Left lung (tissue), 10 donors: ENCODE data around the gene GJC2. TPM values are rescaled to one million over a fixed set of nuclear protein-coding genes. Genes with fewer than 3 reads are reported as not detected.

ENCODE experiments used
- ATAC-seq: fragments of 200-7000 bp; cut with Tn5 transposase; one replicate; pipeline ENCODE4 v1.9.1; 2020; ENCODE audit warnings: moderate library complexity
- DNase-seq, 4 donors: peaks; one replicate each; pipeline ENCODE4 v3.0.0-alpha.2; 2013 to 2020
- H3K27ac ChIP-seq, 2 donors: fragments of 200-600 bp; sonication (generic) in 1 of 2; one replicate each; pipeline versions ENCODE4 v1.5.0 to v1.8.0; 2020 to 2021
- H3K27me3 ChIP-seq, 2 donors: fragments of 200-600 bp; sonication (generic) in 1 of 2; one replicate each; pipeline versions ENCODE4 v1.5.0 to v1.8.0; 2020 to 2021
- H3K36me3 ChIP-seq, 2 donors: fragments of 200-600 bp; sonication (generic) in 1 of 2; one replicate each; pipeline versions ENCODE4 v1.5.0 to v1.8.0; 2020 to 2021
- H3K4me1 ChIP-seq, 2 donors: fragments of 200-600 bp; one replicate each; pipeline ENCODE4 v1.8.0; 2021
- H3K4me3 ChIP-seq, 2 donors: fragments of 200-600 bp; sonication (generic) in 1 of 2; one replicate each; pipeline versions ENCODE4 v1.5.0 to v1.8.0; 2020 to 2021; ENCODE audit warnings: mild to moderate bottlenecking in 1 of 2
- H3K9me3 ChIP-seq, 2 donors: fragments of 200-600 bp; sonication (generic) in 1 of 2; one replicate each; pipeline versions ENCODE4 v1.5.0 to v1.8.0; 2020 to 2021
- CTCF ChIP-seq, 2 donors: fragments of 200-600 bp; sonication (generic) in 1 of 2; IDR thresholded peaks; one replicate each; pipeline versions ENCODE4 v1.5.0 to v1.8.0; 2021; ENCODE audit warnings: antibody characterized with exemption in 2 of 2
- intact Hi-C, 2 donors: fragments of 100-400 bp; cut with DNase I; formaldehyde crosslinking; loops; one replicate each; pipeline versions ENCODE4 v1.11.2 to v1.14.2; 2022
- polyA plus RNA-seq, 6 donors: library from polyadenylated mRNA; unstranded; fragments of 120-200 nt; gene quantifications; one replicate each; pipeline ENCODE4 v1.2.1, GENCODE V29; 2013; ENCODE audit not compliant: insufficient read length in 6 of 6
- total RNA-seq, 2 donors: library from RNA; stranded (reverse); fragmentation: NEBNext Ultra II Directional; extraction: Animal tissue kit (Norgen Biotek cat#: 25700); gene quantifications; one replicate each; pipeline ENCODE4 v1.2.1, GENCODE V29; 2021
- donor health status: DM: no; HTN: yes; CAD: no.
- donor health status: DM: no; HTN: no; CAD: no.

The GJC2 gene
- total and polyA plus RNA-seq, 8 donors, result 2.3 to 4.9 (median 3.1) TPM

- ATAC-seq (peak; percentile 30), DNase-seq (peak in 2 of 4 donors; percentile 35 to 73)
- intact Hi-C loops, result no loop called here
- H3K27me3 ChIP-seq, result peaks cover 3 to 19% of the 10 kb centered on the region in 2 donors
- no peak overlapping the region for H3K27ac ChIP-seq
- peaks cover 0 to 2% of the 10 kb centered on the region in 2 donors for H3K36me3 ChIP-seq
- TF ChIP-seq CTCF (IDR thresholded peaks at IDR 0.05), result no peak
- H3K4me1 ChIP-seq, result peaks cover 0 to 28% of the 10 kb centered on the region in 2 donors
- no peak overlapping the region for H3K4me3 ChIP-seq
- H3K9me3 ChIP-seq, result no peaks in the 10 kb centered on the region
Measured at GRCh38 chr1:228154670-228155571, 5.2 kb downstream of the GJC2 start.

- intact Hi-C loops, result no loop called here
- ATAC-seq (no peak), DNase-seq (peak in 2 of 4 donors; percentile 25 to 62)
Measured at GRCh38 chr1:228155596-228156514, 6.1 kb downstream of the GJC2 start.

GRCh38 chr1:228156515-228156881, 6.8 kb downstream of the GJC2 start:
- H3K9me3 ChIP-seq, result no peaks in the 10 kb centered on the region
- intact Hi-C loops, result no loop called here
- no peak overlapping the region for H3K27ac ChIP-seq
- DNase-seq (peak in 2 of 4 donors; percentile 27 to 53), ATAC-seq (no peak)
- peaks cover 3 to 31% of the 10 kb centered on the region in 2 donors for H3K27me3 ChIP-seq
- peaks cover 0 to 12% of the 10 kb centered on the region in 2 donors for H3K4me1 ChIP-seq
- no peaks in the 10 kb centered on the region for H3K36me3 ChIP-seq
- TF ChIP-seq CTCF (IDR thresholded peaks at IDR 0.05), result no peak
- no peak overlapping the region for H3K4me3 ChIP-seq

More at GRCh38 chr1:228155596-228156514, 6.1 kb downstream of the GJC2 start:
- Histone ChIP-seq H3K4me1 (peaks cover 0 to 19% of the 10 kb centered on the region in 2 donors), H3K9me3 (no peaks in the 10 kb centered on the region), H3K4me3 (no peak overlapping the region), H3K27ac (no peak overlapping the region), H3K36me3 (no peaks in the 10 kb centered on the region), H3K27me3 (peaks cover 3 to 28% of the 10 kb centered on the region in 2 donors)
- TF ChIP-seq CTCF (IDR thresholded peaks at IDR 0.05), result no peak

GRCh38 chr1:228156941-228157728, 7.4 kb downstream of the GJC2 start:
- peaks cover 3 to 38% of the 10 kb centered on the region in 2 donors for H3K27me3 ChIP-seq
- no peaks in the 10 kb centered on the region for H3K36me3 ChIP-seq
- DNase-seq (peak in 2 of 4 donors; percentile 28 to 69), ATAC-seq (no peak)
- no peak overlapping the region for H3K27ac ChIP-seq
- no peaks in the 10 kb centered on the region for H3K9me3 ChIP-seq
- peaks cover 0 to 14% of the 10 kb centered on the region in 2 donors for H3K4me1 ChIP-seq
- intact Hi-C loops, result no loop called here
- H3K4me3 ChIP-seq, result no peak overlapping the region
- TF ChIP-seq CTCF (IDR thresholded peaks at IDR 0.05), result no peak
